Pulmonary artery endothelial cell (primary cell): ENCODE results near the gene LDLRAP1. TPM values are rescaled to one million over a fixed set of nuclear protein-coding genes. Genes with fewer than 3 reads are reported as not detected.
"Not testable (repeated sequence)": the region's sequence is repeated elsewhere in the genome, so short reads cannot be mapped to it uniquely, and the experiment has no call there.

Source experiments
- DNase-seq: peaks from one replicate; pipeline ENCODE4 v3.0.0-alpha.2; 2011; ENCODE audit warnings: low read depth, low spot score
- total RNA-seq: library from RNA; depleted of rRNA; stranded (reverse); fragments of >200 nt; gene quantifications from 2 replicates; pipeline ENCODE4 v1.2.3, GENCODE V29; 2014

Gene LDLRAP1
- total RNA-seq, 1 donor from 2014 or later, result 13.1 TPM

DNA sequence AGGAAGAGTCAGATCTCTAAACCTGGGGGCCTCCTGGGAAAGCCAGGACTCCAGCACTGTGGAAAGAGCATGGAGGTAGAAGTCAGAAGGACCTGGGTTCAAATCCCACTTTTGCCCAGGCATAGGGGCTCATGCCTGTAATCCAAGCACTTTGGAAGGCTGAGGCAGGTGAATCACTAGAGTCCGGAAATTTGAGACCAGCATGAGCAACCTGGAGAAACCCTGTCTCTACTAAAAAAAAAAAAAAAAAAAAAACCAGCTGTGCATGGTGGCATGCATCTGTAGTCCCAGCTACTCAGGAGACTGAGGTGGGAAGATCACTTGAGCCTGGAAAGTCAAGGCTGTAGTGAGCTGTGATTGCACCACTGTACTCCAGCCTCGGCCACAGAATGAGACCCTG, 31.8 kb downstream of the LDLRAP1 start:
- DNase-seq, result no peak

DNA sequence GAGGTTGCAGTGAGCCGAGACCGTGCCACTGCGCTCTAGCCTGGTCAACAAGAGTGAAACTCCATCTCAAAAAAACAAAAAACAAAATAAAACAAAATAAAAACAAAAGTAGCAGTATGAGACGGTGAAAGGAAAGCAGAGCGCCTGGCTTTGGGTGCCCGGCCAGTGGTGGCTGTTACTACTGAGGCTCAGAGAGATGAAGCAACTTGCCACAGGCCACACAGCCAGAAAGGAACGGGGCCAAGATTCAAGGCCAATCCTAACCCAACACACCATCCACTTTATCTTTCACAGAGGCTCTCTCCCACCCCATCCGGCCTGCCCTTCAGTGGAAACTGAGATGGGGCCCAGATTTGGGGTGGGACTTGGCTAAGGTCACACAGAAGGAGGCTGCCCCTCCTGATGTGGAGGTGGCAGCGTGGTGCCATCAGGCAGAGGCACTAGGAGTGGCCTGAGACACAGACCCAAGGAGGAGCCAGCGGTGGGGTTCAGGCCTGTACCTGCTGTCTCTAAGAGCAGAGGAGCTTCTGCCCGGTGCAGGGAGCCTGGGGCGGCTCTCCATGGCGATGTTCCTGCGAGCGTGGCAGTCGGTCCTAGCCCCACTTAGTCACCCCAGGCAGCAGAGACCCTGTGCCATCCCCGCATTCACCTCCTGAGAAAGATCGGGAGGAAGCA, 33.2 kb downstream of the LDLRAP1 start:
- DNase-seq, result no peak

- no peak for DNase-seq
Observed at GRCh38 chr1:25577134-25577920, 33.9 kb downstream of the LDLRAP1 start.

GRCh38 chr1:25579292-25580252, 36.2 kb downstream of the LDLRAP1 start:
- DNase-seq, result no peak

GRCh38 chr1:25580927-25581326, 37.5 kb downstream of the LDLRAP1 start:
- DNase-seq, result no peak

- DNase-seq, result no peak
Observed at GRCh38 chr1:25581764-25582163, 38.4 kb downstream of the LDLRAP1 start.

GRCh38 chr1:25583519-25584370, 40.3 kb downstream of the LDLRAP1 start:
- no peak for DNase-seq

- DNase-seq, result no peak
Observed at GRCh38 chr1:25586181-25586588, 42.8 kb downstream of the LDLRAP1 start.

GRCh38 chr1:25587290-25587689, 43.9 kb downstream of the LDLRAP1 start:
- DNase-seq, result no peak

DNA sequence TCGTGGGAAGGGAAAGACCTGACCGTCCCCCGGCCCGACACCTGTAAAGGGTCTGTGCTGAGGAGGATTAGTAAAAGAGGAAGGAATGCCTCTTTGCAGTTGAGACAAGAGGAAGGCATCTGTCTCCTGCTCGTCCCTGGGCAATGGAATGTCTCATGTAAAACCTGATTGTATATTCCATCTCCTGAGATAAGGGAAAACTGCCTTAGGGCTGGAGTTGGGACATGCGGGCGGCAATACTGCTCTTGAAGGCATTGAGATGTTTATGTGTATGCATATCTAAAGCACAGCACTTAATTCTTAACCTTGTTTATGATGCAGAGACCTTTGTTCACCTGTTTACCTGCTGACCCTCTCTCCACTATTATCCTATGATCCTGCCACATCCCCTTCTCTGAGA, 44.8 kb downstream of the LDLRAP1 start:
- not testable (repeated sequence) for DNase-seq

DNA sequence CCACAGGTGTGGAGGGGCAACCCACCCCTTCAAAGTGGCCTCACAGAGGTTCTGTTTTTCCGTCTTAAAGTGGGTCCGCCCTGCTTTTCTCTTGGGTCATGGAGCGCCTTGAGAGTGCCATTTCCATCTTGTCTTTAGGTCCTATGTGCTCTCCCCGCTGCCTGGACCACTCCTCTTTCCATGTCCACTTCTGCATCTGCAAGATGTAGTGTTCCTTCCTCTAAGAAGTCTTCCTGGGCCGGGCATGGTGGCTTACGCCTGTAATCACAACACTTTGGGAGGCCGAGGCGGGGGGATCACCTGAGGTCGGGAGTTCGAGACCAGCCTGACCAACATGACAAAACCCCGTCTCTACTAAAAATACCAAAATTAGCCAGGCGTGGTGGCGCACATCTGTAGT, 45.4 kb downstream of the LDLRAP1 start:
- DNase-seq, result not testable (repeated sequence)

- no peak for DNase-seq
Observed at GRCh38 chr1:25590096-25590824, 46.9 kb downstream of the LDLRAP1 start.

DNA sequence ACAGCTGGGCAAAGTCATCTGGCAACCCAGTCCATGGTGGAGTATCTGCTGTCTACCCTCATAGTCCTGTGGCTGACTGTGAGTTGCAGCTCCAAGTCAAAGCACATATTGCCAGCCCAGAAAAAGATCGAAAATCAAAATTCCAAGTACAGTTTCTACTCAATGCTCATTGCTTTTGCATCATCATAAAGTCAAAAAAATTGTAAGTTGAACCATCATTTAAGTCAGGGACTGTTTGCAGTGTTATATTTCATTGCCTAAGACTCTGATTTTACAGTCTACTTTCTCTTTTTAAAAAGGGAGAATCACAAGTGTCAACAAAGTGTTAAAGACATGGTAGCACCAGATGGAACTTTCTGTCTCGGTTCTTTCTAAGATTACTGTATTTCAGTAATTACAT, 50.5 kb downstream of the LDLRAP1 start:
- no peak for DNase-seq

DNA sequence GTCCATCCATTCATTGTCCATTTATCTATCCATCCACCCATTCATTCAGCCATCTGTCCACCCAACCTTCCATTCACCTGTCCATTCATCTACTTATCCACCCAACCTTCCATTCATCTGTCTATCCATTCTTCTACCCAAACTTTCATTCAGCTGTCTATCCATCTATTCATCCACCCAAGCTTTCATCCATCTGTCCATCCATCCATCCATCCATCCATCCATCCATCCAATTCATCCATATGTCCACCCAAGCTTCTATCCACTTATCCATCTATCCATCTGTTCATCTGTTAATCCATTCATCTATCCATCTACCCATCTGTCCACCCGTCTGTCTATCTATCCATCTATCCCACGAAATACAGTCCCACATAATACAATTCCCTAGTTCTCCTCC, 51.6 kb downstream of the LDLRAP1 start:
- DNase-seq, result no peak

- DNase-seq, result not testable (repeated sequence)
Observed at GRCh38 chr1:25596641-25597040, 53.2 kb downstream of the LDLRAP1 start.

GRCh38 chr1:25598879-25599278, 55.5 kb downstream of the LDLRAP1 start:
- no peak for DNase-seq

- no peak for DNase-seq
Observed at GRCh38 chr1:25599969-25600610, 56.7 kb downstream of the LDLRAP1 start.

DNA sequence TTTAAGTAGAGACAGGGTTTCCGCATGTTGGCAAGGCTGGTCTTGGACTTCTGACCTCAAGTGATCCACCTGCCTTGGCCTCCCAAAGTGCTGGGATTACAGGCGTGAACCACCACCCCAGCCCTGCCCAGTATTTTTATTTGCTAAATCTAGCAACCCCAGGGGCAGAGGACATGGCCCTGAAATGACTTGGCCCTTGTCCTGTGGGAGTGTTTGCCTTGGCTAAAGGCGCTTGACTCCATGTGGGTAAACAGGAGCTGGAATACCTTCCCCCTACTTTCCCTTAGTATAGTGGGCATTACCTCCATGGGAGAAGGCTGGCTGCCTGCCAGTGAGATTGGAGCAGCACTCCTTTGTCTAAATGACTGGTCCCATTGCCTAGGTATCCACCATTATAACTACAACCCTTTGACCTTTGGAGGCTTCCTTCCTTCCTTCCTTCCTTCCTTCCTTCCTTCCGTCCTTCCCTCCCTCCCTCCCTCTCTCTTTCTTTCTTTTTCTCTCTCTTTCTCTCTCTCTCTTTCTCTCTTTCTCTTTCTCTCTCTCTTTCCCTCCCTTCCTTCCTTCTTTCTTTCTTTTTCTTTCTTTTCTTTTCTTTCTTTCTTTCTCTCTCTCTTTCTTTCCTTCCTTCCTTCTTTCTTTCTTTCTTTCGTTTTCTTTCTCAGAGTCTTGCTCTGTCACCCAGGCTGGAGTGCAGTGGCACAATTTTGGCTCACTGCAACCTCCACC, 57.7 kb downstream of the LDLRAP1 start:
- DNase-seq, result not testable (repeated sequence)
